AG04450 (cell line): ENCODE measurements around the gene HTT. TPM values are rescaled to one million over a fixed set of nuclear protein-coding genes. Genes with fewer than 3 reads are reported as not detected.

Experiments
- CTCF ChIA-PET: fragments of 300-600, 350-600 bp; formaldehyde crosslinking; extraction: SDS; loops from one replicate; lab custom pipeline; 2022; ENCODE audit warnings: antibody characterized with exemption, inconsistent platforms; lab: Charles Lee
- POLR2A ChIA-PET: fragments of 350-600 bp; formaldehyde crosslinking; extraction: SDS; loops from one replicate; lab custom pipeline; 2021; ENCODE audit warnings: antibody characterized with exemption, inconsistent platforms; lab: Yijun Ruan, JAX
- DNase-seq: peaks from one replicate; pipeline ENCODE4 v3.0.0-alpha.2; 2011; ENCODE audit warnings: low read depth, low spot score
- H3K27ac ChIP-seq: one replicate; pipeline ENCODE4 v1.5.1; 2012; ENCODE audit warnings: low read depth, low read length, control low read depth
- H3K27me3 ChIP-seq: one replicate; pipeline ENCODE4 v1.6.0; 2012; ENCODE audit warnings: low read length; ENCODE audit not compliant: control insufficient read depth, insufficient read depth
- H3K4me3 ChIP-seq: 2 replicates; pipeline ENCODE4 v1.5.1; 2011; ENCODE audit warnings: mild to moderate bottlenecking, low read depth, low read length, control low read depth
- H3K9me3 ChIP-seq: 2 replicates; pipeline ENCODE4 v1.5.1; 2012; ENCODE audit warnings: low read length; ENCODE audit not compliant: control insufficient read depth, insufficient read depth
- polyA plus RNA-seq: library from polyadenylated mRNA; depleted of rRNA; stranded (reverse); fragments of >200 nt; gene quantifications from 2 replicates; pipeline ENCODE4 v1.2.3, GENCODE V29; 2011
- TF ChIP-seq, protein P1 (sequence below): IDR thresholded peaks from 2 replicates; pipeline ENCODE4 v1.5.1; 2011; ENCODE audit warnings: low read depth, low read length, control low read depth, inconsistent platforms

The HTT gene
- polyA plus RNA-seq, 1 experiment, result 14.5 TPM

DNA sequence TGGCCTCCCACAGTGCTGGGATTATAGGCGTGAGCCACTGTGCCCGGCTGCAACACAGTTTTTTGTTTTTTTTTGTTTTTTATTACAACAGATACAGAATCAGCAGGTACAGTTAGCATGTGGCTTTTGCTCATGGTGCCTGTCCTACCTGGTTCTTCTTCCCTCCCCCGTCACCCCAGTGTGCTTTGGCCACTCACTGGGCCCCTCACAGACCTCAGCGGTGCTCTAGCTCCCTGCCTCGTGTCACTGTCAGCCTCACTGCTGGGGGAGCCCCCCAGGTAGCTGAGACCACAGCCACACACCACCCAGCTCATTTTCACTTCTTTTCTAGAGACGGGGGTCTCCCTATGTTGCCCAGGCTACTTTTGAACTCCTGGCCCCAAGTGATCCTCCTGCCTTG is 38.8 kb upstream of the HTT start:
- no peak overlapping the region for H3K4me3 ChIP-seq
- H3K9me3 ChIP-seq, result no peaks in the 10 kb centered on the region; the same call in 1 of the 2 replicates
- no peak for DNase-seq
- H3K27me3 ChIP-seq, result peaks cover 25% of the 10 kb centered on the region
- CTCF ChIA-PET, result interaction anchor here (0.6 kb wide), 1 partner anchor 643 kb away, joined by 3 read pairs; no protein-coding TSS in a partner anchor
- POLR2A ChIA-PET, result no interaction called here
- no peak overlapping the region for H3K27ac ChIP-seq
- TF ChIP-seq, protein P1, sequence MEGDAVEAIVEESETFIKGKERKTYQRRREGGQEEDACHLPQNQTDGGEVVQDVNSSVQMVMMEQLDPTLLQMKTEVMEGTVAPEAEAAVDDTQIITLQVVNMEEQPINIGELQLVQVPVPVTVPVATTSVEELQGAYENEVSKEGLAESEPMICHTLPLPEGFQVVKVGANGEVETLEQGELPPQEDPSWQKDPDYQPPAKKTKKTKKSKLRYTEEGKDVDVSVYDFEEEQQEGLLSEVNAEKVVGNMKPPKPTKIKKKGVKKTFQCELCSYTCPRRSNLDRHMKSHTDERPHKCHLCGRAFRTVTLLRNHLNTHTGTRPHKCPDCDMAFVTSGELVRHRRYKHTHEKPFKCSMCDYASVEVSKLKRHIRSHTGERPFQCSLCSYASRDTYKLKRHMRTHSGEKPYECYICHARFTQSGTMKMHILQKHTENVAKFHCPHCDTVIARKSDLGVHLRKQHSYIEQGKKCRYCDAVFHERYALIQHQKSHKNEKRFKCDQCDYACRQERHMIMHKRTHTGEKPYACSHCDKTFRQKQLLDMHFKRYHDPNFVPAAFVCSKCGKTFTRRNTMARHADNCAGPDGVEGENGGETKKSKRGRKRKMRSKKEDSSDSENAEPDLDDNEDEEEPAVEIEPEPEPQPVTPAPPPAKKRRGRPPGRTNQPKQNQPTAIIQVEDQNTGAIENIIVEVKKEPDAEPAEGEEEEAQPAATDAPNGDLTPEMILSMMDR, result no peak

DNA sequence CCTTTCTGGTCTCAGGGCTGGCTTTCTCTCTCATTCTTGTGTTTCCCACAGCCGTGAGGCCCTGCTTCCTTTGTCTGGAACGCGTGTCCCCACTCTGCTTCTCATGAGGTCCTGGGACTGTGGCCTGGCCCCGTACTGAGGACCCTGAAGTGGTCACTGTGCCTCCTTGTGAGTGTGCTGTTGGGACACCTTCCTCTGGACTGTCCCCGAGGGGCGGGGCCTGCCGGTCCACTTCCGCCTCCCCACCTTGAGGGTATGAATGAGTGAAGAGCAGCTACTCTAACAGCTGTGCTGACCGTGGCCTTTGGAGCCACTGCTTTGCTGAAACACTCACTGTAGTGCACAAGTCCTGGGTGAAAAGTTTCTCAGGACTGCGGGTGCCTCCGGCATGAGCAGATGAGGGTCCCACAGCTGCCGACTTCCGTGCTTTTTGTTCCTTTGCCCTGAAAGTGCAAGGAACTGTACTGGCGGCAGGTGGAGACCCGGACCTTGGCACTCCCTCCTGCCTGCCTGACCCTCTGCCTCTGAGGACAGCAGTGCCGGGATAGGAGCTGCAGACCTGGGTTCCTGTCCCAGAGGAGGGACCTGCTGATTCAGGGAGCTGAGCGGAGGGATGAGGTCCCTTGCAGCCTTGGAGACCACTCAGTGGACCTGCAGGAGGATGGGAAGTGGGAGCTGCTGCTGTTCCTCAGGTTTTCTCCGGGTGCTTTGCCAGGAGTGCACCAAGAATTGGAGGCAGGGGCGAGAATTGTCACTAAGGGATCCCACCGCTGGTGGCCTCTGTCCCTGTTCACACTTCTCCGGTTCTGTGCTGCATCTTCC is 38.1 kb upstream of the HTT start:
- ChIA-PET POLR2A (interaction anchor here (0.9 kb wide), 1 partner anchor 10 kb away, joined by 3 read pairs; no protein-coding TSS in a partner anchor), CTCF (interaction anchor here (0.6 to 2.1 kb wide), 7 partner anchors 8 to 71 kb away, joined by 3 to 6 read pairs (median 3); no protein-coding TSS in a partner anchor)
- H3K4me3 ChIP-seq, result no peak overlapping the region
- no peak overlapping the region for H3K27ac ChIP-seq
- no peaks in the 10 kb centered on the region; the same call in 1 of the 2 replicates for H3K9me3 ChIP-seq
- DNase-seq, result no peak
- peaks cover 29% of the 10 kb centered on the region for H3K27me3 ChIP-seq
- TF ChIP-seq, protein P1, result no peak

DNA sequence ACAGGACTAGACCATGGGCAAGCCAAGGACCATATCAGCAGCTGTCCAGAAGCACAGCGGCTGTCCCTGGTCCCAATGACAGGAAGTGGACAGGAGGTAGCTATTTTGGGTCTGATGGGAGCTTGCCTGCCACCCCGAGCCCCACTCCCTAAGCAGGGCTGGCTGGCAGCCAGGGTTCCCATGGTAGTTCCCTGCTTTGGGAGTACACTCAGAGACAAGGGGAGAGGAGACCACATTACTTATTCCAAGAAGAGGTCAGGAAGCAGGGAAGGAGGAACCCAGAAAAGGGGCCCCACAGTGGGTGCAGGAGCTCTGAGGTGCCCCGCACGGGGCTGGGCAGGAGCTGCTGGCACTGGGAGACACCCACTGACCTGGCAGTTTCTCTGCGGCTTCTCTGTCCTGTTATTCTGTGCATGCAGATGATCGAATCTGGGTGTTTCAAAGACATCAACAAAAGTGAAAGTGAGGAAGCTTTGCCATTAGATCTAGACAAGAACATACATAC is 36.5 kb upstream of the HTT start:
- peak overlapping the region; percentile 25; the same call in 1 of the 2 replicates for H3K4me3 ChIP-seq
- no peaks in the 10 kb centered on the region for H3K9me3 ChIP-seq
- peaks cover 29% of the 10 kb centered on the region for H3K27me3 ChIP-seq
- DNase-seq, result no peak
- H3K27ac ChIP-seq, result no peak overlapping the region
- CTCF ChIA-PET, result interaction anchor here (0.6 to 2.1 kb wide), 8 partner anchors 11 to 391 kb away, joined by 3 to 6 read pairs (median 3); partner anchors contain the start of gene GRK4
- POLR2A ChIA-PET, result interaction anchor here (0.6 kb wide), 1 partner anchor 333 kb away, joined by 8 read pairs; no protein-coding TSS in a partner anchor
- TF ChIP-seq, protein P1, result no peak

DNA sequence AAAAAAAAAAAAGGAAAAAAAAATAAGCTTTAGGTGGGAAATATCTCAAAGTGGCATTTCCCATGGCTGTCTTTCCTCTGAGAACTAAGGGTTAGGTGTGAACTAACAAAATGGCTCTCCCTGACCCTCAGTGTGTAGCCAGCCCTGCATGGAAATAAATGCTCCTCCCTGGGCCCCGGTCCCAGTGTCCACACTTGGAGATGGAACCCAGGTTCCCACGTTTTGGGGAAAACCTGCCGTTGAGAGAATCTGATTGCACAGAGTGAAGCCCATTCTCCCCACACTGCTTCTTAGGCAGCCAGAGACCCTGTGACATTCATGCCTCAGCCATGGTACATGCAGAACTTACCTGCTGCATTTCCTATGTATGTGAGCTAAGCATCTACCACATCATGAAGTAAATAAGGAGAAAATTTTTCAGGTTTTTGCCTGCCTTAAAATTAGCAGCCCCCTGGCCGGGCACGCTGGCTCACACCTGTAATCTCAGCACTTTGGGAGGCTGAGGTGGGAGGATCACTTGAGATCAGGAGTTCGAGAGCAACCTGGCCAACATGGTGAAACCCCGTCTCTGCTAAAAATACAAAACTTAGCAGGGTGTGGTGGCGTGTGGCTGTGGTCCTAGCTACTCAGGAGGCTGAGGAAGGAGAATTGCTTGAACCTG is 34.6 kb upstream of the HTT start:
- DNase-seq, result no peak
- ChIA-PET POLR2A (no interaction called here), CTCF (interaction anchor here (0.6 to 1.0 kb wide), 3 partner anchors 18 to 75 kb away, joined by 3 read pairs; no protein-coding TSS in a partner anchor)

More for the DNA sequence above, 34.6 kb upstream of the HTT start:
- Histone ChIP-seq H3K27me3 (peaks cover 25% of the 10 kb centered on the region), H3K9me3 (no peaks in the 10 kb centered on the region), H3K4me3 (no peak overlapping the region), H3K27ac (no peak overlapping the region)
- TF ChIP-seq, protein P1, result no peak
